IPS-NIHi11 (cell line): Measurements from ENCODE around the gene PDE11A.
"Not testable (repeated sequence)": the region's sequence is repeated elsewhere in the genome, so short reads cannot be mapped to it uniquely, and the experiment has no call there.

Experiments used
- DNase-seq: peaks from one replicate; pipeline ENCODE4 v3.0.0; 2012; ENCODE audit warnings: mixed read lengths, low spot score

Gene PDE11A

GRCh38 chr2:178072383-178073301 lies at the start of gene PDE11A:
TSS of gene PDE11A (minus strand) at chr2:178072777. CDS start at chr2:178072437, 340 bp downstream.
- peak; percentile 84 for DNase-seq

GRCh38 chr2:178119179-178119922 lies 46.8 kb upstream of the PDE11A start:
- DNase-seq: no peak

DNA sequence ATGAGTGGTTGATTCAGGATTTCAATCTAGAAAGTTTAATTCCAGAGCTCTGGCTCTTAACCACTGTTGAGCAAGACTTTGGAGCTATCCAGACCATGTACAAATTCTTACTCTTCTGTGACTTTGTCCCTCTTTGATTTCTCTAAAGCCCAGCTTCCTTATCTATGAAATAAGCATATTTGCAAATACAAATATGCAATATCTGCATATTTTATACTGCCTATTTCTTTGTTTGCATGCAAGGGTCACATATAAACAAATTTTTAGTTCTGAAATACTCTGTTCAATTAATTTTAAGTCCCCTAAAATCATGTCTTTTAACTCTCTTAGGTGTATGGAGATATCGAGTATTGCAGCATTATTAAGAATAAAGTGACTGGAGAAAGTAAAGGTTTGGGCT lies 45.1 kb upstream of the PDE11A start:
- no peak for DNase-seq

- DNase-seq: no peak
Measured at GRCh38 chr2:178115271-178115670, 42.7 kb upstream of the PDE11A start.

- no peak for DNase-seq
Measured at GRCh38 chr2:178114462-178114861, 41.9 kb upstream of the PDE11A start.

DNA sequence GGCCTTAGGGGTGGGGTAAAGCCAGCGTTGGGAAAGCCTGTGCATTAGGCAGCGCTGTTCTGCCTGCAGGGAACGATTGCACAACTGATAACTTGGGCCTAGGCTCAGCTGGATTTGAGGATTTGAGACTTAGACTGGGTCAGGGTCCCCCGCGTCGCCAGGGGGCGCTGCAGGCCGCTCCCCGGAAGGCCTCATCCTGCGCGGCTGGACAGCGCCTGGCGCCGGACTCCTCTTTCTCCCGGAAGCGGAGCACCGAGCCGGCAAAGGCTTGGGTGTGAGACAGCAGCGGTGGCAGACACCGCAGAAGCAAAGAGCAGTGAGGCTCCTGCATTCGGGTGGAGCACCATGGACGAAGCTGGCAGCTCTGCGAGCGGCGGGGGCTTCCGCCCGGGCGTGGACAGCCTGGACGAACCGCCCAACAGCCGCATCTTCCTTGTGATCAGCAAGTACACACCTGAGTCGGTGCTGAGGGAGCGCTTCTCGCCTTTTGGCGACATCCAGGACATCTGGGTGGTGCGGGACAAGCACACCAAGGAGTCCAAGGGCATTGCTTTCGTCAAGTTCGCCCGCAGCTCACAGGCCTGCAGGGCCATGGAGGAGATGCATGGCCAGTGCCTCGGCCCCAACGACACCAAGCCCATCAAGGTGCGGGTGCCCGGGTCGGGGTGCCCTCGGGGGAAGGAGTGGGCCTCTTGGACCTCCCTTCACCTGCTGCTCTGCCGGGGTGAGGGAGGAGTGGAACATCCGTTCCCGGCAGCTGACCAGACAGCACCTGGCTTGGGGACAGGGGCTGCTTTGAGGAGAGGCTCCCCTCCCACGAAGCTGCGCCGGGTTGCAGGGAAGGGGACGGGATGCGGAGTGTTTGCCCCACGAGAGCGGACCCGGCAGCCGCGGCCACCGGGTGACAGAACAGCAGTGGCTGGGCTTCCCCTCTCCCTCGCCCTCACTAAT lies 39.9 kb upstream of the PDE11A start, which contains the start of gene RBM45:
RBM45 (plus strand) TSS at position 236 of the 951 bp plus-strand sequence; CDS start at position 346, 110 bp downstream.
- peak; percentile 98 for DNase-seq

DNA sequence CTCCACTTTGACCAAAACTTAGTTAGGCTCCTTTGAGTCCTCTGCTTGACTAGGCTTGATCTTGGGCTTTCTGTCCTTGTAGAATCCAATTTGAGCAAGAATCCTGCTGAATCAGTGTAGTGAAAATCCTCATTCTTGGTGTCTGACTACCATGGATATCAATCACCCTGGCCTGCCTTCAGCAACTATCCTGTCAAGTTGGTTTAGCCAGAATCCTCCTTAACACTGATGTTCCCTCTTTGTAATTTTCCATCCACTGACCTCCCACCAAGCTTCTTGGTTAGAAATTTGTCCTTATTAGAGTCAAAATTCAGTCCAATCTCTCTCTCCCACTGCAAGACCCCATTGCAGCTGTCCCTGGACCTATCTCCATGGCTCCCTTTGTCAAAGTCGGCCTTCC lies 39.2 kb upstream of the PDE11A start:
- no peak for DNase-seq

GRCh38 chr2:178110681-178111080 lies 38.1 kb upstream of the PDE11A start:
- no peak for DNase-seq

DNA sequence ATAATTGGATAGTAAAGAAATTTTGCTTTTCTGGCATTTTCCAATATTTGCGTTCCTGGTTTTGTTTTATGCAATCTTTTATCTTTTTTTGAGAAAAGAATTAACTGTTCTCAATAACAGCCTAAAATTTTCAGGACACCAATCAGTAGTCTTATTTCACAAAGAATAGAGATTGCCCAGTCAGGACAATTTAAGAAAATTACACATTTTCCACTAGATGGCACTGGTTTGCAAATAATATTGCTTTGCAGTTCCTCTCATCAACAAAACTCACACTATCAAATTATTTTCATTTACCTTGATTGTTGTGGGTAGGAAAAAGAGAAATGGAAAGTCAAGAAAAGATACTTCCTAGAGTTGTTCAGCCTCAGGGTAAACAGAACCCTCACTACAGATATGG lies 37.2 kb upstream of the PDE11A start:
- peak; percentile 63 for DNase-seq

DNA sequence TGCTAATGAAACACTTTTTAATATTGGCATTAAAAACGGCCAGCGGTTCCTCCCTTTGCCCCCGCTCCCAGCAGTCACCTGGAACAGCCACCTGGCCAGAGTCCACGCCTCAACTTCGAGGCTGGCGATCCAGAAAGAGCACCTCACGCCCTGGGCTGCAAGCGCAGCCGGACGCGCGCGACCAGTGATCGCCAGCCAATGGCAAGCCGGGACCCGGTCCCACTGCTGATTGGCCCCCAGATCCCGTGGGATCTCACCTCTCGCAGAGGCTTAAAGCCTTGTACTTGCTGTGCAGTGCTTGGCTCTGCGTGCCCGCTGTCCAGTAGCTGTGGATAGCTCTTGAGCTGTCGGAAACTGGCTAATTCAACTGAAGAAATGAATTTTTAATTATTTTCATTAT lies 35.6 kb upstream of the PDE11A start:
- peak; percentile 22 for DNase-seq

- no peak for DNase-seq
Measured at GRCh38 chr2:178106053-178106452, 33.5 kb upstream of the PDE11A start.

DNA sequence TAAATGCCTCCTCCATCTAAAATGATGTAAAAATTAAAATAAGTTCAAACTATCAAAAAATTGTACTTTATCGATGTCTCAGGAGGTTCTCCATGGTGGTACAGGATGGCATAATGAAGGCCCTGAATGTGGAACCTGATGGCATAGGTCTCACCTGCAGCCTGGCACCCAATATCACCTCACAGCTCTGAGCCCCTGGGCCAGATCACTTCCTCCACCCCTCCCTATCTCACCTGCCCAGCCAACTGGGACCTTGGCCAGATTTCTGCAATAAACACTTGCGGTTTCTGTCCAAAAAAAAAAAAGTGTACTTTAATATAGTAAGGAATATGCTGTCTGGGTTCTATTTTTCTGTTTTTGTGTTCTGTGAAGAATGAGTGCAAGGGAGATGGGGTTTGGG lies 33.0 kb upstream of the PDE11A start:
- no peak for DNase-seq

DNA sequence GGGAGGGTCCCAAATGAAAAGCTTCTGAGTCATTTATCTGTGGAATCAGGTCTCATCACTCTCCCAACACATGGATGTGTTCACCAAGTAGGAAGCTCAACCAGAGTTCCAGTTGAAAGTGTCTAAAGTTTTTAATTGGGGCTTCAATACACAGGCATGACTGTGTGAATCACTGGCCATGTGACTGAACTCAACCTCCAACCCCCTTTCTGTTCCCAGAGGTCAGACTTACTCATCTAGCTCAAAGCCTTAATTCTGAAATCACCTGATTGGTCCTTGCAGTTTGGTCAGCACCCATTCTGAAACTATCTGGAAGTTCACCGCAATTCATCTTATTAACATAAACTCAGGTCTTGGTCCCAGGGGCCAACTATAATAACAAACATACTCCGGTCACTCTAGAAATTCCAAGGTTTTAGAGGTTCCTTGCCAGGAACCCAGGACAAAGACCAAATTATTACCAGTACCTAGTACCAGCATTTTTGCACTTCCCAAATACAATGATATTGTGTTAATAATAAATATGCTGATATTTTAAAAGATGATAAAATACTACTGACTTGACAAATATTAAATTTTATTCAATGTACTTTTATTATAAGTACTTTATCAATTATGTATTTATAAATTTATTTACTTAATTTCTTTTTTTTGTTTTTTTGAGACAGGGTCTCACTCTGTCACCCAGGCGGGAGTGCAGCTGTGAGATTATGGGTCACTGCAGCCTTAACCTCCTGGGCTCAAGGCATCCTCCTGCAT lies 28.9 kb upstream of the PDE11A start:
- no peak for DNase-seq

GRCh38 chr2:178093471-178093870 lies 20.9 kb upstream of the PDE11A start:
- DNase-seq: no peak

- DNase-seq: no peak
Measured at GRCh38 chr2:178088774-178089270, 16.2 kb upstream of the PDE11A start.

GRCh38 chr2:178084273-178084672 lies 11.7 kb upstream of the PDE11A start:
- no peak for DNase-seq

- no peak for DNase-seq
Measured at GRCh38 chr2:178082408-178083045, 9.9 kb upstream of the PDE11A start.

- not testable (repeated sequence) for DNase-seq
Measured at GRCh38 chr2:178079279-178079678, 6.7 kb upstream of the PDE11A start.

DNA sequence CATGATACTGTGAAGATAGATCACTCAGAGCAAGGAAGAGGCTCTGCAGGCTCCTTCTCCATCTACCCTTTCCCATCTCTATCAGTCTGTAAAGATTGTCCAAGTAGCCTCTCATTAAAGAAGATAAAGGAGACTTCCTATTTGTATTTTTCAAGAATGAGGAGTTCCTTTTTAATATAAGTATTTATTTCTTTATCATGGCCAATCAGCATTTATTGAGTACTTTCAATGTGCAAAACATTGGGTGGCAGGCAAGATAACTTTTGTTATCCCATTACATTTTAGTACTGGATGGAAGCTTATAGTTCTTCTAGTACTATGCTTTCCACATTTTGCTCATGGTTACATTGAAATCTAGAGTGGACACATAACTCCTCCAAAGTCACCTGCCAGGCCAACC lies 3.6 kb upstream of the PDE11A start:
- DNase-seq: no peak

GRCh38 chr2:178075006-178075326 lies 2.4 kb upstream of the PDE11A start:
- no peak for DNase-seq
